GM12872 (cell line): ENCODE results near the gene BICD2.

Source experiments
- TF ChIP-seq, protein P1 (sequence below): IDR thresholded peaks from 3 replicates; pipeline ENCODE4 v1.5.1; 2011; ENCODE audit warnings: low read depth, mild to moderate bottlenecking, low read length, moderate library complexity; ENCODE audit not compliant: insufficient read depth

The BICD2 gene

GRCh38 chr9:92740446-92740961 is 24.1 kb downstream of the BICD2 start:
- TF ChIP-seq, protein P1, sequence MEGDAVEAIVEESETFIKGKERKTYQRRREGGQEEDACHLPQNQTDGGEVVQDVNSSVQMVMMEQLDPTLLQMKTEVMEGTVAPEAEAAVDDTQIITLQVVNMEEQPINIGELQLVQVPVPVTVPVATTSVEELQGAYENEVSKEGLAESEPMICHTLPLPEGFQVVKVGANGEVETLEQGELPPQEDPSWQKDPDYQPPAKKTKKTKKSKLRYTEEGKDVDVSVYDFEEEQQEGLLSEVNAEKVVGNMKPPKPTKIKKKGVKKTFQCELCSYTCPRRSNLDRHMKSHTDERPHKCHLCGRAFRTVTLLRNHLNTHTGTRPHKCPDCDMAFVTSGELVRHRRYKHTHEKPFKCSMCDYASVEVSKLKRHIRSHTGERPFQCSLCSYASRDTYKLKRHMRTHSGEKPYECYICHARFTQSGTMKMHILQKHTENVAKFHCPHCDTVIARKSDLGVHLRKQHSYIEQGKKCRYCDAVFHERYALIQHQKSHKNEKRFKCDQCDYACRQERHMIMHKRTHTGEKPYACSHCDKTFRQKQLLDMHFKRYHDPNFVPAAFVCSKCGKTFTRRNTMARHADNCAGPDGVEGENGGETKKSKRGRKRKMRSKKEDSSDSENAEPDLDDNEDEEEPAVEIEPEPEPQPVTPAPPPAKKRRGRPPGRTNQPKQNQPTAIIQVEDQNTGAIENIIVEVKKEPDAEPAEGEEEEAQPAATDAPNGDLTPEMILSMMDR, result no peak

DNA sequence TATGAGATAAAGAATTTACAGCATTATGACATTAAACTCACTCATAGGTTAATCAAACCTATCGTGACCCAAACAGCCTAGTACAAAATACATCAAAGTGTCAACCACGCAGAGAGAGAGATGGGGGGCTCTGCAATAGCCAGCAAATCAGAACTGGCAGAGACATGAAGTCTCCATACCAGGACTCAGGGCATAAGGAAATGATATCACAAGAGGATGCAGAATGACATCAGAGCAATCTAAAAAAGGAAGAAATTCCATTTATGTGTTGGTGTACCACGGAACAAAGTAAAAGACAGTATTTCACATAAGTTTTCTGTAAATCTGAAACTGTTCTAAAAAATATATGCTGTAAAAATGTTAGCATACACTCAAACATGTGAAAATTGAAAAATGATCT is 24.6 kb downstream of the BICD2 start:
- TF ChIP-seq, protein P1, result no peak

DNA sequence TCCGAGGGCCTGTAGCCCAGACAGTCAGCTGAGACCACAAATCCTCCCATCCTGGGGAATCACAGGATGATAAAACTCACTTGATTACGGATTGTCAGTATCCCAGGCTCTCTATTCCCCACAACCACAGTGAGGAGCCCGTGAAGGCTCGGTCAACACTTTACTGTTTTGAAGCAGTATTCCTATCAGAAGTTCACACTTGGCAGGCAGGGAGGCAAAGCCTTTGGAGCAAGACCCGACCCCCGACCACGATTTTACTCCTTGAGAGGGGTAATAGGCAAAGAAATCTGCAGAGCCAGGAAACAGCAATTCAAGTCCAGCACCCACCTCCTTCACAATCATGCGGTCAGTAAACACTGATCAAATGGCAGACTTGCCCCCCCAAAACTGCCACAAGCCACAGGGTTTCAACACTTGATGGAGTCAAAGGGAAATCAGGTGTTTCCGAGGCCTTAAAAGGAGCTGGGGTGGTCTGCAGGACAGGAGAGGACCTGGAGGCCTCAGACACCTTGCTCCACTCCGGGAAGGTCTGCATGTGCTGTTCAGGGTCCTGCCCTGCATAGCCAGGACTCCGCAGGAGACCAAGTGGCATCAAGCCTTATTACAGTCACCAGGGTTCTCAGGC is 25.2 kb downstream of the BICD2 start:
- TF ChIP-seq, protein P1, result no peak

DNA sequence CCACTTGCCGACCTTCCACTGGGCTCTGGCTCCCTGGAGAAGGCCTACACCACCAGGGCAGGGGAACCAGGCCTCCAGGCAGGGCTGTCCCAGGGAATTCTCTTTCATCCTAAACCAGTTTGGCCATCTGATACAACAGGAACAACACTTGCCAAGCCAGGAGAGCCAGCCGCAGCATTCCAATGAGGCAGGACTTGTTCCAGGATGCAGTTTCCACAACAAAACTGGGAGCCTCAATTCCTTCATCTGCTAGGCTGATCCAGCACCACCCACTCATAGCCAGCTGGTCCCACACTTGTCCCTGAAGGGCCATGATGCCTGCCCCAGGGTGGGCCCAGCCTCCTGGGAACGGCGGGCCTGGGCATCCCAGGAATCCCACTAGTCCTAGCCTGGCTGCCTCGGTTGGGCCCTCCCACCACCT is 26.0 kb downstream of the BICD2 start:
- TF ChIP-seq, protein P1, result no peak

- TF ChIP-seq, protein P1, result no peak
These were observed 26.9 kb downstream of the BICD2 start for GRCh38 chr9:92737611-92738299.

GRCh38 chr9:92737216-92737606 is 27.4 kb downstream of the BICD2 start:
- TF ChIP-seq, protein P1, result no peak

DNA sequence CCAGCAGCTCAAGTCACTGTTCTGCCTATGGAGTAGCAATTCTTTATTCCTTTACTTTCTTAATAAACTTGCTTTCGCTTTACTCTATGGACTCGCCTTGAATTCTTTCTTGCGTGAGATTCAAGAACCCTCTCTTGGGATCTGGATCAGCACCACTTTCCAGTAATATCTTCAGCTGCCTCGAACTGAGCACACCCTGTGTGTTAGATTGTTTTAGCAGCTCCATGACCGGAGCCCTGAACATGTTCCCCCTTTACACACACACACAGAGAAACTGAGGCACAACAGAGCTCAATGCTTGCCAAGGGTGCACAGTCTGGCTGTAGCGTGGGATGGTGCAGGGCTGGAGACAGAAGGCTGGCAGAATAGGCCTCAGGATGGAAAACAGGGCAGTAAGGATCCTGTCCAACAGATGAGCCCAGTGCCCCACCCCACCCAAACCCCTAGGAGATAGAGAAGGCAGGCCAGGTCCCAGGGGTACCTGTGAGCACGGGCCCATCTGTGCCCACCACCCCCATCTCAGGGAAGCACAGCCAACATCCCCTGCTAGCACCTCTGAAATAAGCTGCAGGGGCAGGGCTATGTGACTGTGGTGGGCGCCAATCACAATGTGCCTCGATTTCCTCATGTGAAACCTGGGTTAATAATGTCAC is 27.9 kb downstream of the BICD2 start:
- TF ChIP-seq, protein P1, result no peak
